Activated T-cell treated with anti-CD3 and anti-CD28 coated beads, Interleukin-2, amount 50 U/mL, for 24 hours (primary cell): ENCODE measurements around the gene GAREM1.

Experiments
- DNase-seq: peaks from one replicate; pipeline ENCODE4 v3.0.0-alpha.2; 2020
- H3K27ac Mint-ChIP-seq: 2 replicates; pipeline ENCODE4 v1.8.0; 2020; ENCODE audit warnings: mild to moderate bottlenecking, mixed read lengths
- H3K27me3 Mint-ChIP-seq: 2 replicates; pipeline ENCODE4 v1.8.0; 2020; ENCODE audit warnings: mixed read lengths
- H3K36me3 Mint-ChIP-seq: 2 replicates; pipeline ENCODE4 v1.8.0; 2020; ENCODE audit warnings: low read depth, mixed read lengths
- H3K4me1 Mint-ChIP-seq: 2 replicates; pipeline ENCODE4 v1.8.0; 2020; ENCODE audit warnings: low read depth, mixed read lengths
- H3K4me3 Mint-ChIP-seq: 2 replicates; pipeline ENCODE4 v1.8.0; 2020; ENCODE audit warnings: mild to moderate bottlenecking, moderate library complexity, mixed read lengths
- H3K9me3 Mint-ChIP-seq: 2 replicates; pipeline ENCODE4 v1.8.0; 2020; ENCODE audit warnings: mixed read lengths

Gene GAREM1

DNA sequence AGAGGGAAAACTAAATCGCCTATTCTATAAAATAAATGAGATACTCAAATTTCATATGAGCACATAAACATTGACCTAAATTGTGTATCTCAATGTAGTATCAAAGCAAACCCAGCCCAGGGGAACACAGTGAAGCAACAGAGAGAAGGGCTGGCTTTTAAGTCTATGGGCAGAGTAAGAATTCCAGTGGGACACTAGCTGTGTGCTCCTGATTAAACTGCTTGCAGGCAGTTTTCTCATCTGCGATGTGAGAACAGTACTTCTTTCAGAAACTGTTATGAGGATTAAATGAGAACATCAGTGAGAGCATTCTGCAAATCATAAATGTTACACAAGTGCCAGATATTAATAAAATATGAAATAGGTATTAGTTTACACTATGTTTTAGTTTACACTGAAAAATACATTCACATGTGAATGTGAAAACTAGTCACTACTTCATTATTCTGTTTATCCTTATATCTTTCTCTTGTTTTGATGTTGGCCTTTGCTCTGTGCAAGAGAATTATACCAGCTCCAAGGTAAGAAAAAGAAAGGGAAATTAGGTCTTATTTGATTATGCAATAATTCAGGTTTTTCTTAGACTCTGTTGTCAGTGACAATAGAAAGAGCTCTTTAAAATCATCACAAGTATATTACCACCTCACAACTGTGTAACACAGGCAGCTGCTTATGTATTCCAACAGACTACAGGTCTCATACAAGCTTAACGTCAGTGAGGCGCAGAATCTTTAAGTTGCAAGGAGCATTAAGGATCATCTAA, 47.5 kb downstream of the GAREM1 start:
- H3K9me3 Mint-ChIP-seq = no peaks in the 10 kb centered on the region
- peaks cover 3% of the 10 kb centered on the region for H3K27me3 Mint-ChIP-seq
- H3K36me3 Mint-ChIP-seq = no peaks in the 10 kb centered on the region
- H3K4me3 Mint-ChIP-seq = no peak overlapping the region
- DNase-seq = no peak
- H3K27ac Mint-ChIP-seq = no peak overlapping the region
- H3K4me1 Mint-ChIP-seq = no peaks in the 10 kb centered on the region

GRCh38 chr18:32422201-32422600, 48.5 kb downstream of the GAREM1 start:
- H3K27me3 Mint-ChIP-seq = peaks cover 3% of the 10 kb centered on the region
- no peak overlapping the region for H3K4me3 Mint-ChIP-seq
- H3K4me1 Mint-ChIP-seq = no peaks in the 10 kb centered on the region
- H3K36me3 Mint-ChIP-seq = no peaks in the 10 kb centered on the region
- H3K9me3 Mint-ChIP-seq = no peaks in the 10 kb centered on the region
- no peak for DNase-seq
- no peak overlapping the region for H3K27ac Mint-ChIP-seq

GRCh38 chr18:32420084-32420750, 50.5 kb downstream of the GAREM1 start:
- H3K27me3 Mint-ChIP-seq = peaks cover 2% of the 10 kb centered on the region
- no peak overlapping the region for H3K27ac Mint-ChIP-seq
- no peak overlapping the region for H3K4me3 Mint-ChIP-seq

GRCh38 chr18:32418148-32418547, 52.5 kb downstream of the GAREM1 start:
- Mint-ChIP-seq H3K27me3 (peaks cover 8% of the 10 kb centered on the region), H3K4me3 (no peak overlapping the region), H3K4me1 (no peaks in the 10 kb centered on the region), H3K9me3 (no peaks in the 10 kb centered on the region), H3K36me3 (no peaks in the 10 kb centered on the region), H3K27ac (no peak overlapping the region)
- DNase-seq = no peak

More at GRCh38 chr18:32420084-32420750, 50.5 kb downstream of the GAREM1 start:
- no peaks in the 10 kb centered on the region for H3K4me1 Mint-ChIP-seq
- no peak for DNase-seq
- H3K9me3 Mint-ChIP-seq = no peaks in the 10 kb centered on the region
- no peaks in the 10 kb centered on the region for H3K36me3 Mint-ChIP-seq

- Mint-ChIP-seq H3K4me1 (peaks cover 2% of the 10 kb centered on the region), H3K4me3 (no peak overlapping the region), H3K27me3 (peaks cover 13% of the 10 kb centered on the region), H3K27ac (no peak overlapping the region), H3K36me3 (no peaks in the 10 kb centered on the region), H3K9me3 (no peaks in the 10 kb centered on the region)
- DNase-seq = no peak
Measured at GRCh38 chr18:32405588-32405987, 65.1 kb downstream of the GAREM1 start.

DNA sequence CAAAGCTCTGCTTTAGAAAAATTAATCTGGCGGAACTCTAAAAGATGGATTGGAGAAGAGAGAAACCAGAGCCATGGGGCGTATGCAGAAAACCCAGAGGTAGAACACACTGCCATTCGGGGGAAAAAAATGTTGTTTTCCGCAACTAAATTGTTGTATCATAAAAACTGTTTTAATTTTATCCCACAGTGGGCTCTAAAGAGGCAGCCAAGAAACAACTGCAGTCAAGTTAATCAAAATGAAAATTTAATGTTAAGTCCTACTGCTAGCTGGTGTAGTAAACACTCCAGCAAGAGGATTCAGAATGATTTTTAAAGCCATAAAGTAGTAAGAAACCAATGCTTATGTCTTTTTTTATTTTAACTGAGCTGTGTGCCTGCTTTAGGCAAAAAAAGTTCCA, 69.1 kb downstream of the GAREM1 start:
- H3K27me3 Mint-ChIP-seq = peaks cover 19% of the 10 kb centered on the region
- peaks cover 3% of the 10 kb centered on the region for H3K9me3 Mint-ChIP-seq
- peaks cover 2% of the 10 kb centered on the region for H3K4me1 Mint-ChIP-seq
- H3K36me3 Mint-ChIP-seq = no peaks in the 10 kb centered on the region
- DNase-seq = no peak
- H3K4me3 Mint-ChIP-seq = no peak overlapping the region
- no peak overlapping the region for H3K27ac Mint-ChIP-seq

DNA sequence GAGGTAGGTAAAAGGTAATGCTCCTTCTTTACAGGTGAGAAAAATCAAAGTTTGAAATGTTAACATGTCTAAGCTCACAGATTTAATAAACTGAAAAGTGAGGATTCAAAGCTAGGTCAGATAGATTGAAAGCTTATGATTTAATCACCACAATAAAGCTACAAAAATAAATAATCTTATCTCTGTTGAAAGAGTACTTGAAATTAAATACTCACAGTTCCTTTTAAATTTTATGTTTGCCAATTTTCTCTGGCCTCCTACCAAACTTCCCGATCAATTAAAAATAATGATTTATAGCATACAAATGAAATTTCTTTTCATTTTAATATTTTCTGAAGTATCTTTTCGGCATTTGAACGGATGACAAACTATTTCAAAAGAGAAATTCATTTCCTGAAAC, 77.3 kb downstream of the GAREM1 start:
- DNase-seq = no peak
- Mint-ChIP-seq H3K4me3 (no peak overlapping the region), H3K27ac (no peak overlapping the region), H3K4me1 (no peaks in the 10 kb centered on the region), H3K27me3 (peaks cover 38% of the 10 kb centered on the region), H3K36me3 (no peaks in the 10 kb centered on the region), H3K9me3 (no peaks in the 10 kb centered on the region)

DNA sequence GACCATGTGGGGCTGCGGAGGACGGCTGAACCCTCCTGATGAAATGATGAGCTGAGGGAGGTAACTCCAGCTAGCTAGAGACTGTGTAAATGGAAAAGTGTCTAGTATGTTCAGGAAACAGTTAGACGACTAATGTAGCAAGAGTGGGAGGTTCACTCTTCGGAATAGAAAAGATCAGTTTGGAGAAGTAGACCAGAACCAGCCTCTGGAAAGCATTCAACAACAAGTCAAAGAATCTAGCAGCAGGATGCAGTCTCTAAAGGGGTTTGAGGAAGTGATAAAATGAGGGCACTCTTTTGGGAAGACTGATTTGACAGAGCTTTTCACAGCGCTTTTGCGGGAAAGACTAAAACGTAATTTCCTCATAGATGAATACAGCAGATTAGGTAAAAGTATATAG, 79.6 kb downstream of the GAREM1 start:
- Mint-ChIP-seq H3K27me3 (peaks cover 37% of the 10 kb centered on the region), H3K36me3 (no peaks in the 10 kb centered on the region), H3K4me3 (no peak overlapping the region), H3K9me3 (no peaks in the 10 kb centered on the region), H3K27ac (no peak overlapping the region), H3K4me1 (no peaks in the 10 kb centered on the region)
- DNase-seq = no peak

DNA sequence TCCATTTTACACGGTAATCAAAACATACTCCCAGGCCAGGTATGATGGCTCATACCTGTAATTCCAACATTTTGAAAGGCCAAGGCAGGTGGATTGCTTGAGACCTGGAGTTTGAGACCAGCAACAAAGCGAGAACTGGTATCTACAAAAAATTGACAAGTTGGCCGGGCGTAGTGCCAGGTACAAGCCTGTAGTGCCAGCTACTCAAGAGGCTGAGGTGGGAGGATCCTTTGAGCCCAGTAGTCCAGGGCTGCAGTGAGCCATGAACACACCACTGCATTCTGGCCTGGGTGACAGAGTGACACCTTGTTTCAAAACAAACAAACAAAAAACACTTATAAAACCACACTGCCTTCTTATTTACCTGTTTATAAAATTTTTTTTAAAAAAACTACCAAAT, 80.8 kb downstream of the GAREM1 start:
- H3K4me1 Mint-ChIP-seq = no peaks in the 10 kb centered on the region
- DNase-seq = no peak
- no peaks in the 10 kb centered on the region for H3K36me3 Mint-ChIP-seq
- H3K4me3 Mint-ChIP-seq = no peak overlapping the region
- H3K27me3 Mint-ChIP-seq = peaks cover 32% of the 10 kb centered on the region
- H3K27ac Mint-ChIP-seq = no peak overlapping the region
- no peaks in the 10 kb centered on the region for H3K9me3 Mint-ChIP-seq

- H3K27me3 Mint-ChIP-seq = peaks cover 32% of the 10 kb centered on the region
- no peaks in the 10 kb centered on the region for H3K4me1 Mint-ChIP-seq
- no peak overlapping the region for H3K27ac Mint-ChIP-seq
- H3K9me3 Mint-ChIP-seq = no peaks in the 10 kb centered on the region
- no peaks in the 10 kb centered on the region for H3K36me3 Mint-ChIP-seq
- no peak overlapping the region for H3K4me3 Mint-ChIP-seq
- DNase-seq = no peak
Measured at GRCh38 chr18:32389191-32389590, 81.5 kb downstream of the GAREM1 start.

DNA sequence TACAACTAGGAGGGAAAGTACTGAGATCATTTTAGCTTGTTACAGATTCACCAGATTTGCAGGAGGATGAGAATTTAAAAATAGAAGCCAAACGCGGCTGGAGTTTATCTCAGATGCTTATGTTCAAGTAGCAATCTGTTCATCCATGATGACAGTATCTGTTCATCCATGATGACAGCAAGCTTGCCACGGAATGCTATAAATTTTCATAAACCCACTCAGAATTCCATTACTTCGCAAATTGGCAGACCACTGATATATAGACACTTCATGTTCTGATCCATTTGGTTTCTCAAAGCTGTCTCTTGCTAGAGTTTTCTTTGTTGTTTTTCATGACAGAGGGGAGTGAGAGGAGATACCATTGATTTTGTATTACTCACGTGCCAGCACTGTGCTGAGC, 84.2 kb downstream of the GAREM1 start:
- H3K36me3 Mint-ChIP-seq = no peaks in the 10 kb centered on the region
- no peak overlapping the region for H3K4me3 Mint-ChIP-seq
- H3K9me3 Mint-ChIP-seq = no peaks in the 10 kb centered on the region
- no peak overlapping the region for H3K27ac Mint-ChIP-seq
- H3K27me3 Mint-ChIP-seq = peaks cover 24% of the 10 kb centered on the region
- H3K4me1 Mint-ChIP-seq = no peaks in the 10 kb centered on the region
- no peak for DNase-seq

GRCh38 chr18:32383050-32383819, 87.4 kb downstream of the GAREM1 start:
- Mint-ChIP-seq H3K4me3 (no peak overlapping the region), H3K4me1 (no peaks in the 10 kb centered on the region), H3K9me3 (no peaks in the 10 kb centered on the region), H3K27ac (no peak overlapping the region), H3K36me3 (no peaks in the 10 kb centered on the region), H3K27me3 (peaks cover 16% of the 10 kb centered on the region)
- DNase-seq = no peak

DNA sequence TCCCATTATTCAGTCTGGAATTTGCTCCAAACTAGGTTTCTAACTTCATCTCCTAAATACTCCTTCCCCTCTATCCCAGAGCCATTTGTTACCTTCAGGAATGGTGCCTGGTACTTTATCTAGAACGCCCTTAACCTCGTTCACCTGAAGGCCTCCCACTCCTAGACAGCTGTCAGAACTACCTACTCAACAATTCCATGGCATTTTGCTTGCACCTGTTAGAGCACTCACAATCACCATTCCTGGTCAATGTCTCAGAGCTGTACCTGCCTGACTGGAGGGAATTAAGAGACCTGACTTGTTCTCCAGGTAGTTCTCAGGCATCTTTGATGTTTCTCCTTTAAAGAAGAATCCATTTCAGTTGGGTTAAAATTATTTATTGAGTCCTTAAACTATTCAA, 88.9 kb downstream of the GAREM1 start:
- Mint-ChIP-seq H3K4me3 (no peak overlapping the region), H3K27me3 (peaks cover 15% of the 10 kb centered on the region), H3K4me1 (no peaks in the 10 kb centered on the region), H3K36me3 (no peaks in the 10 kb centered on the region), H3K27ac (no peak overlapping the region), H3K9me3 (no peaks in the 10 kb centered on the region)
- no peak for DNase-seq

DNA sequence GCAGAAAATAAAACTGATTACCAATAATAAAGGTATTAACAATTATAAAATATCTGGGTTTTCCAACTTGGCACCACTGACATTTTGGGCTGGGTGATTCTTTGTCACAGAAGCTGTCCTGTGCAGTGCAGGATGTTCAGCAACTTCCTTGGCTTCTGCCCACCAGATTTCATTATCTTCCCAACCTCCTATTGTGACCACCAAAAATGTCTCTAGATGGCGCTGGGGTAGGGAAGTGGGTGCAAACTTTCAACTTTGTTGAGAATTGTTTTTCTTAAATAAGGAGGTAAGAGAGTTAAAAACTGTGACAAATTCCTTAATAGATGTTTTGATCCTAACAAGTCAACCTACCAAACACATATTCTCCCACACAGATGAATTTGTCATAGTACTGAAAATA, 90.1 kb downstream of the GAREM1 start:
- Mint-ChIP-seq H3K27ac (no peak overlapping the region), H3K27me3 (peaks cover 10% of the 10 kb centered on the region), H3K4me1 (no peaks in the 10 kb centered on the region), H3K4me3 (no peak overlapping the region), H3K9me3 (no peaks in the 10 kb centered on the region), H3K36me3 (no peaks in the 10 kb centered on the region)
- DNase-seq = no peak

- H3K27ac Mint-ChIP-seq = no peak overlapping the region
- H3K4me1 Mint-ChIP-seq = no peaks in the 10 kb centered on the region
- no peaks in the 10 kb centered on the region for H3K9me3 Mint-ChIP-seq
- H3K4me3 Mint-ChIP-seq = no peak overlapping the region
- DNase-seq = no peak
- no peaks in the 10 kb centered on the region for H3K36me3 Mint-ChIP-seq
- peaks cover 10% of the 10 kb centered on the region for H3K27me3 Mint-ChIP-seq
Measured at GRCh38 chr18:32379891-32380290, 90.8 kb downstream of the GAREM1 start.
